Right cardiac atrium (tissue), 5 donors: Measurements from ENCODE around the gene KXD1. TPM values are rescaled to one million over a fixed set of nuclear protein-coding genes. Genes with fewer than 3 reads are reported as not detected.
A peak's percentile ranks its signal among the peaks of the same experiment; 100 is the strongest.

ENCODE experiments used
- ATAC-seq, 2 donors: fragments of 200-7000 bp; cut with Tn5 transposase; one replicate each; pipeline versions ENCODE4 v1.8.0 to v1.9.1; 2020; ENCODE audit warnings: moderate library complexity in 2 of 2, mild to moderate bottlenecking in 1 of 2
- DNase-seq, 3 donors: peaks; one replicate each; pipeline ENCODE4 v3.0.0-alpha.2; 2020
- H3K27ac ChIP-seq: one replicate; pipeline ENCODE4 v1.5.1; 2013; ENCODE audit warnings: mild to moderate bottlenecking, low read length, control low read depth, moderate library complexity
- H3K27me3 ChIP-seq: one replicate; pipeline ENCODE4 v1.6.1; 2013; ENCODE audit not compliant: control insufficient read depth, insufficient read depth
- H3K4me1 ChIP-seq: one replicate; pipeline ENCODE4 v1.6.1; 2013; ENCODE audit warnings: low read length; ENCODE audit not compliant: control insufficient read depth, insufficient read depth
- H3K4me3 ChIP-seq: one replicate; pipeline ENCODE4 v1.5.1; 2013; ENCODE audit warnings: low read length, control low read depth
- H3K9me3 ChIP-seq: one replicate; pipeline ENCODE4 v1.6.1; 2013; ENCODE audit warnings: low read length; ENCODE audit not compliant: control insufficient read depth
- WGBS: extraction: QIAGEN DNeasy Blood & Tissue Kit; methylation state at CpG from one replicate; pipeline ENCODE4 v1.1.7; 2013; 5-methylcytosine and 5-hydroxymethylcytosine counted together
- intact Hi-C, 4 donors: fragments of 100-400 bp; cut with DNase I; formaldehyde crosslinking; loops; one replicate each; pipeline versions ENCODE4 v1.11.0 to v1.14.0; 2022 to 2023
- polyA plus RNA-seq: library from polyadenylated mRNA; stranded (reverse); fragments of 200-250 nt; gene quantifications from one replicate; pipeline ENCODE4 v1.2.3, GENCODE V29; 2013
- total RNA-seq, 4 donors: library from RNA; stranded (reverse); fragmentation: NEBNext Ultra II Directional; extraction: Animal tissue kit (Norgen Biotek cat#: 25700); gene quantifications; one replicate each; pipeline ENCODE4 v1.2.1, GENCODE V29; 2021
- donor health status: healthy with polysubstance abuse.
- donor health status: DM: no; HTN: yes; CAD: no.
- donor health status: DM: no; HTN: no; CAD: no.
- donor health status: DM: no; HTN: yes; CAD: no; lungs with severe emphysema.
- donor health status: DM: yes; HTN: yes; CAD: no.

The KXD1 gene
- total and polyA plus RNA-seq, 5 donors: 47.8 to 55.4 (median 50.0) TPM

- ATAC-seq (no peak), DNase-seq (no peak)
- 53% methylated on average over 9 of the region's 9 CpGs for WGBS
- no peaks in the 10 kb centered on the region for H3K4me1 ChIP-seq
- no peak overlapping the region for H3K27ac ChIP-seq
- H3K4me3 ChIP-seq: no peak overlapping the region
- no peaks in the 10 kb centered on the region for H3K9me3 ChIP-seq
- intact Hi-C loops: no loop called here
- no peaks in the 10 kb centered on the region for H3K27me3 ChIP-seq
Measured at GRCh38 chr19:18608805-18609716, 51.4 kb downstream of the KXD1 start.

GRCh38 chr19:18609717-18610051, 52.0 kb downstream of the KXD1 start:
- Histone ChIP-seq H3K4me1 (no peaks in the 10 kb centered on the region), H3K27me3 (no peaks in the 10 kb centered on the region), H3K27ac (no peak overlapping the region), H3K9me3 (no peaks in the 10 kb centered on the region), H3K4me3 (no peak overlapping the region)
- DNase-seq (no peak), ATAC-seq (no peak)
- 33% methylated on average over 2 of the region's 2 CpGs for WGBS
- intact Hi-C loops: no loop called here

GRCh38 chr19:18610245-18610555, 52.5 kb downstream of the KXD1 start:
- H3K4me3 ChIP-seq: no peak overlapping the region
- no peak for ATAC-seq

GRCh38 chr19:18610556-18611326, 53.1 kb downstream of the KXD1 start:
- H3K9me3 ChIP-seq: no peaks in the 10 kb centered on the region
- ATAC-seq: no peak

More at GRCh38 chr19:18610245-18610555, 52.5 kb downstream of the KXD1 start:
- H3K27ac ChIP-seq: no peak overlapping the region
- H3K4me1 ChIP-seq: no peaks in the 10 kb centered on the region
- DNase-seq: no peak
- H3K27me3 ChIP-seq: no peaks in the 10 kb centered on the region
- 42% methylated on average over 3 of the region's 3 CpGs for WGBS
- no peaks in the 10 kb centered on the region for H3K9me3 ChIP-seq
- intact Hi-C loops: no loop called here

GRCh38 chr19:18611327-18612050, 53.8 kb downstream of the KXD1 start:
- 3% methylated on average over 62 of the region's 62 CpGs for WGBS
- Histone ChIP-seq H3K27ac (no peak overlapping the region), H3K4me3 (peak overlapping the region; percentile 4), H3K9me3 (no peaks in the 10 kb centered on the region), H3K4me1 (no peaks in the 10 kb centered on the region), H3K27me3 (no peaks in the 10 kb centered on the region)
- intact Hi-C loops: no loop called here
- no peak for ATAC-seq
- DNase-seq: no peak

More at GRCh38 chr19:18610556-18611326, 53.1 kb downstream of the KXD1 start:
- WGBS: 7% methylated on average over 45 of the region's 45 CpGs
- Histone ChIP-seq H3K27me3 (no peaks in the 10 kb centered on the region), H3K27ac (no peak overlapping the region), H3K4me3 (no peak overlapping the region), H3K4me1 (no peaks in the 10 kb centered on the region)
- DNase-seq: no peak
- intact Hi-C loops: no loop called here

- WGBS: 1% methylated on average over 30 of the region's 30 CpGs
- Histone ChIP-seq H3K27ac (no peak overlapping the region), H3K4me3 (peak overlapping the region; percentile 28), H3K4me1 (no peaks in the 10 kb centered on the region), H3K9me3 (no peaks in the 10 kb centered on the region), H3K27me3 (no peaks in the 10 kb centered on the region)
- intact Hi-C loops: no loop called here
- no peak for ATAC-seq
- DNase-seq: no peak
Measured at GRCh38 chr19:18612051-18612771, 54.5 kb downstream of the KXD1 start.

- Histone ChIP-seq H3K4me3 (peak within 1 kb of the TSS; percentile 28), H3K27me3 (no peaks in the 10 kb centered on the region), H3K9me3 (no peaks in the 10 kb centered on the region), H3K27ac (no peak within 1 kb of the TSS), H3K4me1 (no peaks in the 10 kb centered on the region)
- WGBS: 3% methylated on average over 70 of the region's 70 CpGs
- ATAC-seq (peak; percentile 15 to 34), DNase-seq (no peak)
- intact Hi-C loops: no loop called here
Measured at GRCh38 chr19:18612772-18613588, 55.3 kb downstream of the KXD1 start, which contains the start of gene TMEM59L. Gene TMEM59L (plus strand): TSS chr19:18612870. CDS start chr19:18612959, 89 bp downstream.

- DNase-seq (no peak), ATAC-seq (no peak)
- intact Hi-C loops: no loop called here
- Histone ChIP-seq H3K9me3 (no peaks in the 10 kb centered on the region), H3K27me3 (no peaks in the 10 kb centered on the region), H3K27ac (no peak overlapping the region), H3K4me1 (no peaks in the 10 kb centered on the region), H3K4me3 (no peak overlapping the region)
- 43% methylated on average over 23 of the region's 23 CpGs for WGBS
Measured at GRCh38 chr19:18613589-18614234, 56.0 kb downstream of the KXD1 start.

- no peaks in the 10 kb centered on the region for H3K4me1 ChIP-seq
Measured at GRCh38 chr19:18616023-18616422, 58.4 kb downstream of the KXD1 start.

More at GRCh38 chr19:18616023-18616422, 58.4 kb downstream of the KXD1 start:
- DNase-seq (no peak), ATAC-seq (no peak)
- H3K27ac ChIP-seq: no peak overlapping the region
- no peak overlapping the region for H3K4me3 ChIP-seq
- H3K9me3 ChIP-seq: no peaks in the 10 kb centered on the region
- 96% methylated on average over 3 of the region's 3 CpGs for WGBS
- intact Hi-C loops: no loop called here
- no peaks in the 10 kb centered on the region for H3K27me3 ChIP-seq
